ENCODE data around the gene SMAD6.

DNA sequence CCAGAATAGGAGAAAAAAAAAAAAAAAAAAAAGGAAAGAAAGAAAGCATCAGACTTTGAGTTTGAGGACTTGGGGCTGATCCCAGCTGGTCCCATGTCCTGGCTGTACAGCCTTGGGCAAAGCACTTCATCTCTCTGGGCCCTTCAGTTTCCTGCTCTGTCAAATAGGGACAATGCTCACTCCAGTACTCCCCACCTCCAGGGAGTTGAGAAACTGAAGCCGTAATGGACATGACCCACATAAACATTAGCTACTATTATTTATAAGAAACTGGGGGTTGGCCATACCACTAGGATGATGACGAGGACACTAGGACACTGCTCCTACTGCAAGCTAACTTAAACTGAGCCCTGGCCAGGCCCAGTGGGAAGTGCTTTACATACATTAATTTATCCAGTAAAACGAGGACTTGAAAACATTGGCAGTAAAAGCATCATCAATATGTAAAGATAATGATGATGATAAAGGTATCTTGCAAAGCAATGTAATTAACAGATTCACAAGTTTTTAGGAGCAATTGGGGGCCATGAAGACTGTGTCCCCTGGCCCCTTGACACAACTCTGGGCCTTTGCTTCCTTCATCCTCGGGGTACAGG, 22.9 kb upstream of the SMAD6 start:
- TF ChIP-seq, protein P1, sequence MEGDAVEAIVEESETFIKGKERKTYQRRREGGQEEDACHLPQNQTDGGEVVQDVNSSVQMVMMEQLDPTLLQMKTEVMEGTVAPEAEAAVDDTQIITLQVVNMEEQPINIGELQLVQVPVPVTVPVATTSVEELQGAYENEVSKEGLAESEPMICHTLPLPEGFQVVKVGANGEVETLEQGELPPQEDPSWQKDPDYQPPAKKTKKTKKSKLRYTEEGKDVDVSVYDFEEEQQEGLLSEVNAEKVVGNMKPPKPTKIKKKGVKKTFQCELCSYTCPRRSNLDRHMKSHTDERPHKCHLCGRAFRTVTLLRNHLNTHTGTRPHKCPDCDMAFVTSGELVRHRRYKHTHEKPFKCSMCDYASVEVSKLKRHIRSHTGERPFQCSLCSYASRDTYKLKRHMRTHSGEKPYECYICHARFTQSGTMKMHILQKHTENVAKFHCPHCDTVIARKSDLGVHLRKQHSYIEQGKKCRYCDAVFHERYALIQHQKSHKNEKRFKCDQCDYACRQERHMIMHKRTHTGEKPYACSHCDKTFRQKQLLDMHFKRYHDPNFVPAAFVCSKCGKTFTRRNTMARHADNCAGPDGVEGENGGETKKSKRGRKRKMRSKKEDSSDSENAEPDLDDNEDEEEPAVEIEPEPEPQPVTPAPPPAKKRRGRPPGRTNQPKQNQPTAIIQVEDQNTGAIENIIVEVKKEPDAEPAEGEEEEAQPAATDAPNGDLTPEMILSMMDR (IDR thresholded peaks at IDR 0.05) = no peak
- TF ChIP-seq POLR2A (IDR thresholded peaks at IDR 0.05) = no peak

Data from heart left ventricle (tissue), 13 donors.